ENCODE data around the gene ADAM33. TPM values are rescaled to one million over a fixed set of nuclear protein-coding genes. Genes with fewer than 3 reads are reported as not detected.

ADAM33 gene
- polyA plus RNA-seq, 3 donors: not detected

DNA sequence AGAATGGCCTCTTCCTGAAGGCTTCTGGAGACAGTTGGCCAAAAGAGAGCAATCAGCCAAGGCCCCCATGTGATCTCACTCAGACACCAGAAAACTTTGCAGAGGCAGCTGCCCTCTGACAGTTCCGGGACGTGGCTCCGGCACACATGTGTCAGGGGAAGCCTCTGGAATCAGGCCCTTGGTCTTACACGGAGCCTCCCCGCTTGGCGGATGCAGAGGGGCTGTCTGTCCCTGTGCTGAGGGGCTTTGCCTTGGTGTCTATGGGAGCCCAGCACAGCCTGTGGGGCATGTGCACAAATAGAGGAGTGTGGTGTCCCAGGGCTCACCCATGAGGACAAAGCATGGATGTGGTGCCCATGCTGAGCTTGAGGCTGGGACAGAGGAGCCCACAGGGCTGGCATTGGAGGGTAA is 16.8 kb upstream of the ADAM33 start:
- H3K4me1 Mint-ChIP-seq: no peaks in the 10 kb centered on the region
- H4K20me1 ChIP-seq (ENCODE audit: insufficient read depth, low read length): no peaks in the 10 kb centered on the region
- H3K4me1 ChIP-seq (ENCODE audit: control insufficient read depth in 1 of 2, insufficient read depth in 2 of 2, low read length in 2 of 2): no peaks in the 10 kb centered on the region
- no peak overlapping the region for H3K4me3 ChIP-seq (replicated peaks in 1 of 3; ENCODE audit: low read depth in 2 of 3, low read length in 3 of 3)
- peaks cover 1 to 7% (median 1%) of the 10 kb centered on the region in 3 donors for H3K27me3 Mint-ChIP-seq (ENCODE audit: low read depth in 3 of 3)
- H3K9me3 Mint-ChIP-seq: peaks cover 3 to 12% (median 5%) of the 10 kb centered on the region in 7 donors
- no peak overlapping the region for H3K4me3 Mint-ChIP-seq
- peaks cover 0 to 17% of the 10 kb centered on the region in 2 donors for H3K36me3 ChIP-seq (replicated peaks in 1 of 2; ENCODE audit: control insufficient read depth in 1 of 2, insufficient read depth in 2 of 2, low read length in 2 of 2)
- H3K4me2 ChIP-seq (replicated peaks; ENCODE audit: extremely low read depth, low read length, poor library complexity, severe bottlenecking): no peak overlapping the region
- no peak for DNase-seq
- H3K9ac ChIP-seq (ENCODE audit: insufficient read depth, low read length, poor library complexity, severe bottlenecking): no peak overlapping the region
- H3K27ac ChIP-seq (ENCODE audit: low read depth in 1 of 2, low read length in 2 of 2): no peak overlapping the region
- H3K36me3 Mint-ChIP-seq: peaks cover 1 to 4% of the 10 kb centered on the region in 2 donors
- H3K27me3 ChIP-seq (ENCODE audit: control insufficient read depth in 2 of 2, insufficient read depth in 2 of 2, low read length in 2 of 2): no peaks in the 10 kb centered on the region
- no peak overlapping the region for H2AFZ ChIP-seq (ENCODE audit: insufficient read depth, low read depth, low read length, poor library complexity, severe bottlenecking)
- WGBS (ENCODE audit: insufficient coverage): 84% methylated on average over 6 of the region's 6 CpGs
- peaks cover 4 to 8% of the 10 kb centered on the region in 2 donors for H3K9me3 ChIP-seq (replicated peaks in 1 of 2; ENCODE audit: control insufficient read depth in 1 of 2, insufficient read depth in 1 of 2, low read length in 2 of 2)
- no peaks in the 10 kb centered on the region for H3K79me2 ChIP-seq (ENCODE audit: insufficient read depth, low read length)
- no peak overlapping the region for H3K27ac Mint-ChIP-seq
- intact Hi-C loops (cut with micrococcal nuclease): no loop called here
- TF ChIP-seq, protein P1, sequence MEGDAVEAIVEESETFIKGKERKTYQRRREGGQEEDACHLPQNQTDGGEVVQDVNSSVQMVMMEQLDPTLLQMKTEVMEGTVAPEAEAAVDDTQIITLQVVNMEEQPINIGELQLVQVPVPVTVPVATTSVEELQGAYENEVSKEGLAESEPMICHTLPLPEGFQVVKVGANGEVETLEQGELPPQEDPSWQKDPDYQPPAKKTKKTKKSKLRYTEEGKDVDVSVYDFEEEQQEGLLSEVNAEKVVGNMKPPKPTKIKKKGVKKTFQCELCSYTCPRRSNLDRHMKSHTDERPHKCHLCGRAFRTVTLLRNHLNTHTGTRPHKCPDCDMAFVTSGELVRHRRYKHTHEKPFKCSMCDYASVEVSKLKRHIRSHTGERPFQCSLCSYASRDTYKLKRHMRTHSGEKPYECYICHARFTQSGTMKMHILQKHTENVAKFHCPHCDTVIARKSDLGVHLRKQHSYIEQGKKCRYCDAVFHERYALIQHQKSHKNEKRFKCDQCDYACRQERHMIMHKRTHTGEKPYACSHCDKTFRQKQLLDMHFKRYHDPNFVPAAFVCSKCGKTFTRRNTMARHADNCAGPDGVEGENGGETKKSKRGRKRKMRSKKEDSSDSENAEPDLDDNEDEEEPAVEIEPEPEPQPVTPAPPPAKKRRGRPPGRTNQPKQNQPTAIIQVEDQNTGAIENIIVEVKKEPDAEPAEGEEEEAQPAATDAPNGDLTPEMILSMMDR (IDR thresholded peaks at IDR 0.05): no peak

DNA sequence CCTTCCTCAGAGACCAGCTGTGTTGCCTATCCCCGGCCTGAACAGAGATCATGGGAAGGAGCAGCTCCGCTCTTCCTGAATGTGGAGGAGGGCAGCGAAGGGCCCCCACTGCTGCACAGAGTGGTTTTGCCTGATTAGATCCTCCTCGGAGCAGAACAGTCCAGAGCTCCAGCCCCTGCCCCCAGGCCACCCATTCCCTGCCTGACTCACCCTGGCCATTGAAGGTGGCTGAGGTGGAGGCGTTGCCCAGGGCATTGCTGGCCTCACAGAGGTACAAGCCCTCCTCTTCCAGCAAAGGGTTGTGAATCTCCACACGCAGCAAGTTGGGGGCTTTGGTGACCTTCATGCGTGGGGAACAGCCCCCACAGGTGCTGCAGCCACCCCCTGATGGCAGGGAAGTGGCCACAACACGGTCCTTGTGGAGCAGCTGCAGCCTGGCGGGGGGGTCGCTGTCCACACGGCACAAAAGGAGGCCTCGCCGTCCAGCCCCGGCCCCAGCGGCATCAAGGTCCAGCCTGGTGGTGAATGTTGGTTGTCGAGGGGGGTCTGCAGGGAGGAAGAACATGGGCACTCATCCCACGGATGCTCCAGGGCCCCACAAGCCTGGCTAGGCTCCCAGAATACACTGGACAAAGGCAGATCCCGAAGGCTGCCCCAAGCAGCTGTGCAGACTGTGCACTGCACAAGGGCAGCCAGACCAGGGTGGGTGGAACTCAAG is 15.9 kb upstream of the ADAM33 start:
- Histone ChIP-seq H3K4me2 (replicated peaks; ENCODE audit: extremely low read depth, low read length, poor library complexity, severe bottlenecking) (no peak overlapping the region), H3K9ac (ENCODE audit: insufficient read depth, low read length, poor library complexity, severe bottlenecking) (no peak overlapping the region), H3K4me1 (ENCODE audit: control insufficient read depth in 1 of 2, insufficient read depth in 2 of 2, low read length in 2 of 2) (no peaks in the 10 kb centered on the region), H3K27ac (ENCODE audit: low read depth in 1 of 2, low read length in 2 of 2) (no peak overlapping the region), H3K27me3 (ENCODE audit: control insufficient read depth in 2 of 2, insufficient read depth in 2 of 2, low read length in 2 of 2) (no peaks in the 10 kb centered on the region), H3K9me3 (replicated peaks in 1 of 2; ENCODE audit: control insufficient read depth in 1 of 2, insufficient read depth in 1 of 2, low read length in 2 of 2) (peaks cover 4 to 8% of the 10 kb centered on the region in 2 donors), H4K20me1 (ENCODE audit: insufficient read depth, low read length) (no peaks in the 10 kb centered on the region), H3K36me3 (replicated peaks in 1 of 2; ENCODE audit: control insufficient read depth in 1 of 2, insufficient read depth in 2 of 2, low read length in 2 of 2) (peaks cover 0 to 12% of the 10 kb centered on the region in 2 donors), H3K4me3 (replicated peaks in 1 of 3; ENCODE audit: low read depth in 2 of 3, low read length in 3 of 3) (no peak overlapping the region), H2AFZ (ENCODE audit: insufficient read depth, low read depth, low read length, poor library complexity, severe bottlenecking) (no peak overlapping the region), H3K79me2 (ENCODE audit: insufficient read depth, low read length) (no peaks in the 10 kb centered on the region)
- Mint-ChIP-seq H3K27me3 (ENCODE audit: low read depth in 3 of 3) (peaks cover 1 to 7% (median 3%) of the 10 kb centered on the region in 3 donors), H3K27ac (no peak overlapping the region), H3K36me3 (peaks cover 0 to 4% of the 10 kb centered on the region in 2 donors), H3K4me1 (no peaks in the 10 kb centered on the region), H3K4me3 (no peak overlapping the region), H3K9me3 (peaks cover 3 to 12% (median 5%) of the 10 kb centered on the region in 7 donors)
- WGBS (ENCODE audit: insufficient coverage): 93% methylated on average over 17 of the region's 18 CpGs
- DNase-seq: no peak
- intact Hi-C loops (cut with micrococcal nuclease): no loop called here
- TF ChIP-seq, protein P1 (IDR thresholded peaks at IDR 0.05): no peak

Data from CD14-positive monocyte (primary cell).